HG02870 (cell line): Measurements from ENCODE around the gene KLK7.

Source experiments
- ATAC-seq: cut with Tn5 transposase; IDR thresholded peaks from one replicate; pipeline ENCODE4 v1.9.1; 2021; ENCODE audit warnings: mild to moderate bottlenecking, moderate library complexity; ENCODE audit not compliant: unreplicated experiment

The KLK7 gene

DNA sequence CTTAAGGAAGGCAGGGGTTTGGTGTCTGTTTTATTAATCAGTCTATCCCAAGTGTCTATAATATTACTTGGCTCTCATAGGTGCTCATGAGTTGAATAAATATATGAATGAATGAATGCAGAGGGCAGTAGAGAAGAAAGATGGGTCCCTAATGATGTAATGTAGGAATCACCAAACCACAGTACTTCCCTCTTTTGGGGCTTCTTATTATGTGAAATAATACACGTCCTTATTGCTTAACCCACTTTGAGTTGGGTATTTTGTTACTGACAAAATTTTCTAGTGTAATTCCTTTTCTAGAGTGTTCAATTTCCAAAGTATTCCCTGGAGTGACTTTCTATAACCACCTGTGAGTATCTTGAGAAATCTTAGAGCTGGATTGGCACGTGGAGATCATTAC, 44.1 kb downstream of the KLK7 start:
- no peak for ATAC-seq

DNA sequence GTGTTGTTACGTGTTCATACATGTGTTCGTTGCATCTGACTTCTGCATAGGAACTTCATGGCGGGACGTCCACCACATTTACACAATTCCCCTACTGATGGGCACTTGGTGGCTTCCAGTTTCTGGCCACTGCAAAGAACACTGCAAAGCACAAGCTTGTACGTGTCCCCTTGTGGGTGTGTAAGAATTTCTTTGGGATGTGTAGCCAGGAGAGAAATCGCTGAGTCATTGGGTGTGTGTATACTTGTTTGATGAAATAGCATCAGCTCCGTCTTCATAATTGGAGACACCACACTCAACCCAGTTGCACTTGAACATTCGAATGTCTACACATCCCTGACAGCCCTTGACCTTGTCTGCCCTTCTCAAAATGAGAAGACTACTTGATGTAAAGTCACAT, 50.1 kb downstream of the KLK7 start:
- no peak for ATAC-seq

DNA sequence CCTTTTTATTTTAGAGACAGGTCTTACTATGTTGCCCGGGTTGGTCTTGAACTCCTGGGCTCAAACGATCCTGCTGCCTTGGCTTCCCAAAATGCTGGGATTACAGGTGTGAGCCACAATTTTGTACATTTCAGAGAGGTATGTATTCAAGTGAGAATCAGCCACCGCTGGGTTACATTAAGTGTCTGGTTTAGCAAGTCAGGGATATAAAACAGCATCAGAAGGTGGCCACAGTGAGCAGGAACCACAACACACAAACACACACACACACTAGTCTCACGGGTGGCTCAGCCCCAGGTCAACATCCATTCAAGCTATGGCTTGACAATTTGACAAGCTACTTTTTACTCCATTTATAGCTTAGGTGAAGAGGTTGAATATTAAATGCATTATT, 51.0 kb downstream of the KLK7 start:
- ATAC-seq: no peak

DNA sequence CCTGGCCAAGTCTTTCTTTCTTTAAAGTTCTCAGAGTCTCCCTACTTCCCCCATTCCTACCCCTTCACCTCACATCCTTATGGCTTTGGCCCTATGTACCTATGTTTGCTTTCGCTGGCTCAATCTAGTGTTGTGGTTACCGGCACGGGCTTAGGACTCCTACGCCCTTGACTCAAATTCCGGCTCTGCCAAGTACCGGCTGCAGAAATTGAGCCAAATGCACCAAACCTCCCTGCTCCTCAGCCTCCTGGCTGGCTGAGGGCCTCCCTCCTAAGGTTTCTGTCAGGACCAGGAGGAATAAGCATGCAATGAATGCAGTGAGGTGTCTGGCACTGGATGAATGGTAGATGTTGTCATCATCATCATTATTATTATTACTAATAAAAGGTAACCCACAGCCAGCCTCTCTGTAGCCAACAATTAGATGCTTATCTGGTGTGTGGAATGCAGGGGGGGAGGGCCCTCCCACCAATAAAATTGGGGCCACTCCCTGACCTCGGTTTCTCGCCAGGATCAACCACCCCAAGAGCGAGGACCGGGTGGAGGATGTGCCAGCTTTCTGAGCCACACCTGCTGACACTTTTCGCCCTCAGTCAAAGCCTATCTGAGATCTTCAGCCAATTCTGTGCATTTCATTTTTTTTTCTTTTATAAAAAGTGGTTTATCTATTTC, 51.6 kb downstream of the KLK7 start:
- no peak for ATAC-seq

DNA sequence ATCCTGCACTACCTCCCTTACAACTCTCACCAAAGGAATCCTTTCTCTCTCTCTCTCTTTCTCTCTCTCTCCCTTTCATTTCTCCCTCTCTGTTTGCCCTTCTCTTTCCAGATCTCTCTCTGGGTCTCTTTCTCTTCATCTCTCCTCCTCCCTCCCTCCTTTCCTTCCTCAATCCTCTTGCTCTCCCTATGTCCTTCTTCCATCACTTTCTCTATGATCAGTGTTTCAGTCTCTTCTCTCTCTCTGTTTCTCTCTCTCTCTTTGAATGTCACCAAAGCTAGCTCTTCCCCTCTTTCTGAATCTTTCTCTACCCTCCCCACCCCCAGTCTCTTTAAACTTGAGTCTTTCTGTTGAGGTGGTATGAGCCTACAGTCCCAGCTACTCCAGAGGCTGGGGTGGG, 52.7 kb downstream of the KLK7 start:
- no peak for ATAC-seq

DNA sequence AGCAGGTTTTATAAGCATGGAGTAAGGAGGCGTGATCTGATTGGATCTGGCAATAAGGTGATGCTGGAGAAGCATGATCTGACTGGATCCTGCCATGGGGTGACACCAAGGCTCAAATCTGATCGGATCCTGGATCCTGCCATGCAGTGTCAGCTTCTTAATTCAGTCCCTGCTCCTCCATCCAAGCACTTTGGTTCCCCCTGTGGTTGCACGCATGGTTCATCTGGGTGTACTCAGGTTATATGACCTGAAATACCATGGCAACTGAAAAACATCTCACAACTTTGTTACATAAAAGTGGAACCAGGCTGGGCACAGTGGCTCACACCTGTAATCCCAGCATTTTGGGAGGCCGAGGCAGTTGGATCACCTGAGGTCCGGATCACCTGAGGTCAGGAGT, 54.9 kb downstream of the KLK7 start:
- no peak for ATAC-seq
